HG02970 (cell line): ENCODE data around the gene SNRPA1.

Source experiments
- ATAC-seq: cut with Tn5 transposase; IDR thresholded peaks from one replicate; pipeline ENCODE4 v1.9.1; 2021; ENCODE audit warnings: mild to moderate bottlenecking, moderate library complexity, moderate number of reproducible peaks; ENCODE audit not compliant: unreplicated experiment, low FRiP score

The SNRPA1 gene

DNA sequence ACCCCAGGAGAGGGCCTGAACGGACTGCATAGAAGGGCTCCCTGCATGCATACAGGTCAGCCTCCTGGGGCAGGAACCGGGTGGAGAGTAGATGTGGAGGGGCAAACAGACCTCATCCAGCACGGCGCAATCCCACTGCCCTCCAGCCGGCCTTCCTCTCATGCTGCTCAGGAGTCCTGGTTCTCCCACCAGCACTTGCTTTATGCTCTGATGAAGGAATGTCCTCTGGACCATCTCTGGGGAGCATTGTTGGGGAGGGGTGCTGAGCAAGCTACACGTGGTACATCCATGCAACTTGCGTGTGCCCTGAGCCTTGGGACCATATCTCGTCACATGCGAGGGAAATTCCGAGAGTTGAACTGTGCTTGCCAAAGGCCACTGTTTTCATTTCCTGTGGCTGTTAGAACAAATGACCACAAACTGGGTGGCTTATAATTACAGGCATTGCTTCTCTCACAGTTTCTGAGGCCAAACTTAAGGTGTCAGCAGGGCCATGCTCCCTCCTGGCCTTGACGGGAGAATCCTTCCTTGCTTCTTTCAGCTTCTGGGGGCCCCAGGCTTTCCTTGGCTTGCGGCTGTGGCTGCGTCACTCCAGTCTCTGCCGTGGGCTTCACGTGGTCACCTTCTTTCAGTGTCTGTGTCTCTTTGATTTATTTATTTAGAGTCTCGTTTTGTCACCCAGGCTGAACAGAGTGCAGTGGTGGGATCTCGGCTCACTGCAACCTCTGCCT is 30.0 kb downstream of the SNRPA1 start:
- ATAC-seq: no peak

DNA sequence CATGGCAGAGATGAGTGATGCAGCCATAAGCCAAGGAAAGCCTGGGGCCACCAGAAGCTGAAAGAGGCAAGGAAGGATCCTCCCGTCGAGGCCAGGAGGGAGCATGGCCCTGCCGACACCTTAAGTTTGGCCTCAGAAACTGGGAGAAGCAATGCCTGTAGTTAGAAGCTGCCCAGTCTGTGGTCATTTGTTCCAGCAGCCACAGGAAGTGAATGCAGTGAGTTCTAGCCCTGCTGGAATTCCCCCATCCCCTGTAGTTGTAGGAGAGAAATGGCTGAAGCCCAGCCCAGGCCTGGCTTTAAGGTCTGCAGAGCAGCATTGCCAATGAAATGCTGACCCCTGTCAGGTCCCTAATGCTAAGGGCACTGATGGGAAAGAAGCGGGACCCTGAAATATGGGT is 31.0 kb downstream of the SNRPA1 start:
- no peak for ATAC-seq

DNA sequence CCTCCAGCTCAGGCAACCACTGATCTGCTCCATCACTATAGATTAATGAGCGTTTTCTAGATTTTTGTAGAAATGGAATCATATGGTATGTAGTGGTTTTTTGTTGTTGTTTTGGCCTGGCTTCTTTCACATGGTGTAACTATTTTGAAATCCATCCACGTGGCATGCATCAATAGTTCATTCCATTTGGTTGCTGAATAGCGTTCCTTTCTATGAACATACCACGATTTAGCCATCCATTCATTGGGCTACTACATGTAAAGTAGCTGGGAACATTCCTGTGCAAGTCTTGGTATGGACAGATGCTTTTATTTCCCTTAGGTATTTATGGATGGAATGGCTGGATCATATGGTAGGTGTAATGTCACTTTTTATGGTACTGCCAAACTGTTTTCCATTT is 32.5 kb downstream of the SNRPA1 start:
- no peak for ATAC-seq

DNA sequence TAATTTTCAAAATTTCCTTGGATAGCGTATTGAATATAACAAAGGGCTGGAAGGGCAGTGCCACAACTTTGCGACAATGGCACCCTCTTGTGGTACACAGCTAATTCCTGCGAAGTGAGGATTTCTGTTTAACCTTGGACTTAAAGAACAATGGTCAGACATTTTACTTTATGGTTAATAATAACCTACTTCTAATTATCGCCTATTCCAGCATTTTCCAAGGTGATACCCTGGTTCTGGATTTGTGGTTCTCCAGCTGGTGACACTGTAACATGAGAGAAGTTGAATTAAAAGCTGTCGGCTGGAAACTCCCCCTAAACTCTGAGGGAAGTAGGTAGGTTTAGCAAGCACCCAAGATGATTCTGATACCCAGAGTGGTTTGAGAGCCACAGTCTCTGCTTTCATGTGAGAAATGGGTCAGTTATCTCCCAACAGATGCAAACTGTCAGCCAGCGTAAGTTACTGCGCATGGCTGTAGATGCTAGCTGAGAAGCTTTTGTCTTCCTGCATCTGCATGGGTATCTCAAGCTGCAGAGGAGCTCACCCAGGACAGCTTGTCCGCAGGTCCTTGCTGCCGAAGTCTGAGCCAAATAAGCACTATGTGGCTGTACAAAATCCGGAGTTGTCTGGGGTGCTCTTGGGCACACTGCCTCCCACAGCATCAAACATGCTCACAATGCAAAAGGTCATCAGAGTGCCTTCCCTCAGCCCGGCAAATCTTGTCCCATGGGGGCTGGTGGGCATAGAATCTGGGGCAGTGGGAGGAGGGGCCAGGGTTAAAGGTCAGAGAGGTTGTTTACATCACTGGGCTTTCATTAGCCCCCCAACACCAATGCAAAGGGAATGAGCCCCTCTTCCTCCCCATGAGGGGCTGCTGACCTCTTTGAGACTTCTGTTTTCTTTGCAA is 36.6 kb downstream of the SNRPA1 start:
- no peak for ATAC-seq

DNA sequence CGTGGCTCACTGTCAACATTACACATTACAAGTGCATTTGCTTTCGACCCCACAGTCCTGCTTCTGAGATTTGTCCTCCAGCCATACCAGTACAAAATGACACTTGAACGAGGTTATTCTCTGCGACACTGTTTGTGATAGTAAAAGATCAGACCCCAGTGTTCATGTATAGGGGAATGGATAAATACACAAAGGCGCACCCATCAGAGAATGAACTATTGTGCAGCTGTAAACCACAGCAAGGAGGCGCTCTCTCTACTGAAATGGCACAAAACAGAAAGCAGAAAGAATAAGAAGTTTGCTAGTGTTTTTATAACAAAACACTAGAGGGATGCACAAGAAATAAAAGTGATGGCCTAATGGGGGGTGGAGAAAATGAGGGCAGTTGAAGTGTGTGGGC is 38.3 kb downstream of the SNRPA1 start:
- ATAC-seq: no peak

DNA sequence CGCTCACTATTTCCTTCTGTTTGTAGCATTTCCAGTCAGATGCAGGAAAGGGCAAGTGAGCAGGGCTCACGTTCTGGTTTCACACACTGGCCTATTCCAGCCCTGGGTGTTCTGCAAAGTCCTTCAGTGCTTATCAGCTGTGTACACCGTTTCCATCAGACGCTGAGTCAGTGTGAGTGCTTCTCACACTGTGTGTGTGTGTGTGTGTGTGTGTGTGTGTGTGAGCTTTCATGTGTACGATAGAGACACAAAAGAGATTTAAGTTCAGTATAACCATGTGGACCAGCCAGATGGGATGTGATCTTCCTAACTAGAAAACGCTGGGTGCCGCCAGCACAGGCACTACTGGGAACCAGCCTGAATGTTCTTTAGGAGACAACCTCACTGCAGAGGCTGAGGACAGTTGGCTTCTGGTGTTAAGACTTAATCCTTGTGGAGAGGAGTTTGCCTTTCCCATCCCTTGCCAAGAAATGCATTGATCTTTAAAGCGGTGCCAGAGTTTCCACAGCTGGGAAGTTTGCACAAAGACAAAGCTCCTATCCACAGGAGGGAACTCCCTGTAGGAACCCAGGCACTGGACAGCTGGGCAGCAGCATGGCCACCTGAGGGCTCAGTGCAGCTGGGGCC is 39.3 kb downstream of the SNRPA1 start:
- no peak for ATAC-seq

DNA sequence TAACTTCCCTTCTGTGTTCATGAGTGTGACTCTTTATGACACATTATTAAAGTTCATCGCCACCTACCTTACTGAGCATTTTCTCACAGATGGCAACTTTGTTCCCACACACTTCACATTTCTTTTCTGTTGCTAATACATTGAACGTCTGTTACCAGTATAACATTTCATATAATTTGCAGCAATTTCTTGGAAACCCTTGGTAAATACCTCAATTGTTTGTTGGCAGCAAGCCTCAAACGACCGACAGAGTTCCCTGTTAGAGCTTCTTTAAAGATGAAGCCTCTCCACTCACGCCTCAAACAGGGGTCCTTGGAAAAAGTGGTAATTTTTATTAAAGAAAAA is 40.0 kb downstream of the SNRPA1 start:
- ATAC-seq: no peak

DNA sequence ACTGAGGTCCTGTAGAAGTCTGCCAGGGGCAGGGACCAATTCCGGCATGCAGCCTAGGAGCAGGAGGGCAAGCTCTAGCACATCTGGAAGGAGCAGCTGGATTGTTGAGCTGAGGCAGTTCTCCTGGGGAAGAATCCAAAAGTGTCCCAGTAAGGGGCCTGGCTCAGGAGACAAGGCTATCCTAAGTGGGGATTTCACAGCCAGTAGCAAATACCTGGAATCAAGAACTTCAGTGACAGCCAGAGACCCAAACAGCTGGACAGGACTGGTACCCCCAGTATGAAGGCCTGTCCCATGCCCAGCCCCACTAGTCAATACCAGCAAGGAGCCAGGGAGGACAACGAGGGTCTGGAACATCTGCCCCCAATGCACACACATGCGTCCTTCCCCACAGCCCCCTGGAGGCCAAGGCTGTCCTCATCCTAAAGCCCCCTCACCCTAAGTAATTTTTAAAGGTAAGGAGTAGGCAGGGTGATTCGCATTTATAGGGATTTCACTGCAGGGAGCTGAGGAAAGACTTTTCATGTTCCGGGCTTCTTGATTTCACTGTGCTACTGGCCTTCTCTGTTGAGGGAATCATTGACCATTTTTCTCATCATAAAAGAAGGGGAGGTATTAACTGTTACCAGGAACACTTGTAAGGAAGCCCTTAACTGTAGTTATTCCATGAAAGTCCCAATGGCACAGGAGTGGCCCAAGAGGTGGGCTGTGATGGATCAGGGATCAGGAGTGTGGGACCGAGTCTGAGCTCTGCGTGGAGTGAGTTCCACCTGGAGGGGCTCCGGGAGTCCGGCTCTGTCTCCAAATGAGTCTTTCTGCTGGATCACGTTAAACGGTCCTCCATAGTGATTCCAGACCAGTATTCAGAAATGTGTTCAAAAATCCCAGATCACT is 40.6 kb downstream of the SNRPA1 start:
- ATAC-seq: no peak

DNA sequence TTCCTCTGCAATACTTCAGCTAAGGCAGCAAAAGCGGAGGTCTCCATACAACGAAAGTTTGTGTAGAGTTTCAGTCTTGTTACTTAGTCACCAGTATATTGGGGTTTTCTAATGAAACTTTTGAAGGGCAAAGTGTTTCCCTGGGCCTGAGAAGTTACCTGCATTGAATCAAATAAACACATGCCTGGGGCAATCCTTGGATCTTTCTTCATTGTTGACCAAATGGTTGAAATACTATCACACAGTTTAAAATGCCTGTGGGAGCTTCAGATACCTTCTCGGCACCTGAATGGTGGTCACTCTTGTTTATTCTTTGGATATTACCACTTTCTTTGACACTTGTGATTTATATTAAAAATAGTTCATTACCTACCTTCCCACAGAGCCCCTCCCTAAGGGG is 42.2 kb downstream of the SNRPA1 start:
- no peak for ATAC-seq

DNA sequence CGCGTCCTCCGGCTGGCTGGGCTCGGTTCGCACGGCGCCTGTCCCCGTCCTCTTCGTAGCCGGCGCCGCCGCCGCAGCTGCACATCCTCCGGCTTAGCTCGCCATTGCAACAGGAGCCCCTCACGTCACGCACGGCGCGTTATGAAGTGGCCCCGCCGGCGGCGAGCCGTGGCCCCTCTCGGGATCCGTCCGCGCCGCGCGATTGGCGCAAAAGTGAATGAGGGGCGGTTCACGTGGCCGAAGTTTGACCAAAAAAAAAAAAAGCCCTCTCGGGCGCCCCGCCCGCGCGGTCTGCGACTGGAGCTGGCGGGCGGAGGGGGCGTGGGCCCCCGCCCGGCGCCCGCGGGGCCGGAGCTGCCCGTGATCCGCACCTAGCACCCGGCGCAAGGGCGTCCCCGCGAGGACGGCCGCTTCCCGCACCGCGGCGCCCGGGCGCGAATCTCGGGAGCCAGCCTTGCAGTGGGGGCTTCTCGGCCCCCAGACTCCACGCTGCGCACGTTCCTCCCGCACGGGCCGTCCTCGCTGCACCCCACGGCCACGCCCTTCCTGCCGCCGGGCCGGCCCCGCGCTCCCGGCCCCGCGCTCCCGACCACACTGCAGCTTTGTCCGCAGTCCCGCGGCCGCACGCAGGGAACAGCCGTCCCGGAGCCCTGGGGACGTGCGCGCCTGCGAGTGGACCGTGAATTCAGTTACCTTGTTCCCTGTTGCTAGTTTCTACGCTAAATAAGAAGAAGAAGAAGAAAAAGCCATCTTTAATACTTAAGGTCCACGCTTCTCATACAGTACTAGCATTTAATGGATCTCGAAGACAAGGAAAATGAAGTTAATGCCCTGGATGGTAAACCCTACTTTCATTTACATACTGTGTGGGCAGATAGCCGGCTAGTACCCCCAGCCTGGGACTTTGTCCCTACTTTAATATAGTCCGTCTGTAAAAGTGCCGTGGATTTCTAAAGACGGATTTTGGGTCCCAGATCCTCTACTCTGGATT is 42.9 kb downstream of the SNRPA1 start, which contains the start of gene CHSY1:
TSS of gene CHSY1 (minus strand) at position 219 of the 991 bp plus-strand sequence. CDS start 592 bp downstream, outside the sequence.
- ATAC-seq: peak; percentile 73

DNA sequence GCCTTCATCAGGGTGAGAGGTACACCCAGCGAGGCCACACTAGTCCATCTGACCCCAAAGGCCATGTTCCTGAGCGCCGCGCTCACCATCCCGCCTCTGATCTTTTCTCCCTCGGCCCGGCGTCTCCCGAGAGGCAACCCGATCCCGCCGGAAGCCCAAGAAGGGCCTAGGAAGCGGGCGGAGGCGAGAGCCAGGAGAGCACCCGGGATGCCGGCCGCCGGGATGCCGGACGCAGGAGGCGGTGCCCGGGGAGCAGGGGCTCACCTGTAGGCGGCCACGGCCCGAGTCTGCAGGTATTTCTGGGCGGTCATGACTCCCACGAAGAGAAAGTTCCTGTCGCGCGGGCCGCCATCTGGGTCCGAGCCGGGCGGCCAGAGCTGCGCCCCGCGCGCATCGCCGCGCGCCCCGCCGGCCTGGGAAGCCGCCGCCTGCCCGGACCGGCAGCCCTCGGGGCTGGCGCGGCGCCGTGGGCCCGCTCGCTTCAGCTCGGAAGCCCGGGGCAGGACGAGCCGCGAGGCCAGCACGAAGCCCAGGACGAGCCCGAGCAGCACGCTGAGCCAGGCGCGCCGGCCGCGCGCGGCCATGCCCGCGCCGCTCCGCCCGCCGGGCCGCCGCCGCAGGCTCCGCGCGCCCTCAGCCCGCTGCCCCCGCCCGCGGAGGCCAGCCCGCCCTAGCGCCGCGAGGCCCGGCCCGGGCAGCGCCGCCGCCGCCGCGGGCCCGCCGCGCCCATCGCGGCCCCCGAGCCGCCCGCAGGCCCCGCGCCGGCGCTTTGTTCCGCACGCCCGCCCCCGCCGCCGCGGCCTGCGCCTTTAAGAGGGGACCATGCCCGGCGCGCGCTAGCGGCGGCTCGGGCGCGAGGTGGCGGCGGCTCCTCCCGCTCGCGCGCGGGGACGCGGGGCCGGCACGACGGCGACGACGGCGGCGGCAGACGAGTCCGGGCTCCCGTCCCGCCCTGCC is 43.9 kb downstream of the SNRPA1 start:
- ATAC-seq: peak; percentile 39

DNA sequence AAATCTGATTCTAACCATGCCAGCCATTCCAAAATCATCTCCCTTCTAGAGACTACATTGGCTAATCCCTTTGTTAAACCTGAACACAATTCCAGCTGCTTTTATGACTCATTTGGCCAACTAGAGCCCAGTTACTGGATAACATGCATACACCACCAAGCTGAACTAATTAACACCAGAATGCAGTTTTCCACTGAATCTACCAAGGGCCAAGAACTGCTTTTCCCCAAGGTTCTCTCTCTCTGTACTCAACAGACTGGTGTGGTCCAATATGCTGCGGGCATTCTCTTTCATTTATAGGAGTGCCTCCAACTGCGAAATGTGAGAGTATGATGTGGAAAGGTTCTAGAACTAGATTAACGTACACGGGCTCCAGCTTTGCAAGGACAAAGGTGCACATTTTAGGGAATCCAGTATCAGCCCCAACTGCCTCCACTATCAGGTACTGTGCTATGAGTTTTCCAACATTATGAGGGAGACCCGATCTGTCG is 44.7 kb downstream of the SNRPA1 start:
- ATAC-seq: no peak

DNA sequence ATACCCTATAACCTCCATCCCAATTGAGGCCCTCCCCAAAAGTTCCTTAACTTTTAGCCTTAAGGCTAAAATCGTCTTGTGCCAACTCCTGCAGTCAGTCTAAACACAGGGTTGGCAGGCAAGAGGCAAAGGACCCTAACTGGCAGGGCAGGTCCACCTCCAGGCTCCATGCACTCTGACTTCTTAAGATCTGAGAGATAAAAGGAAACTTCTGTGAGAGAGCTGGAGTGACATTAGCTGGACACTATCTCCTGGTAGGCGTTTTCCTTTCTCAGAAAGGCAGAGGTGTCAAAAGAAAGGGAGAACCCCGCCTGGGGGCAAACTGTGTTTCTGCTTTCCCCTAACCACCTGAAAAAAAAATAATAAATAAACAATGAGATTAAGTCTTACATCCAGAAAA is 46.8 kb downstream of the SNRPA1 start:
- no peak for ATAC-seq

DNA sequence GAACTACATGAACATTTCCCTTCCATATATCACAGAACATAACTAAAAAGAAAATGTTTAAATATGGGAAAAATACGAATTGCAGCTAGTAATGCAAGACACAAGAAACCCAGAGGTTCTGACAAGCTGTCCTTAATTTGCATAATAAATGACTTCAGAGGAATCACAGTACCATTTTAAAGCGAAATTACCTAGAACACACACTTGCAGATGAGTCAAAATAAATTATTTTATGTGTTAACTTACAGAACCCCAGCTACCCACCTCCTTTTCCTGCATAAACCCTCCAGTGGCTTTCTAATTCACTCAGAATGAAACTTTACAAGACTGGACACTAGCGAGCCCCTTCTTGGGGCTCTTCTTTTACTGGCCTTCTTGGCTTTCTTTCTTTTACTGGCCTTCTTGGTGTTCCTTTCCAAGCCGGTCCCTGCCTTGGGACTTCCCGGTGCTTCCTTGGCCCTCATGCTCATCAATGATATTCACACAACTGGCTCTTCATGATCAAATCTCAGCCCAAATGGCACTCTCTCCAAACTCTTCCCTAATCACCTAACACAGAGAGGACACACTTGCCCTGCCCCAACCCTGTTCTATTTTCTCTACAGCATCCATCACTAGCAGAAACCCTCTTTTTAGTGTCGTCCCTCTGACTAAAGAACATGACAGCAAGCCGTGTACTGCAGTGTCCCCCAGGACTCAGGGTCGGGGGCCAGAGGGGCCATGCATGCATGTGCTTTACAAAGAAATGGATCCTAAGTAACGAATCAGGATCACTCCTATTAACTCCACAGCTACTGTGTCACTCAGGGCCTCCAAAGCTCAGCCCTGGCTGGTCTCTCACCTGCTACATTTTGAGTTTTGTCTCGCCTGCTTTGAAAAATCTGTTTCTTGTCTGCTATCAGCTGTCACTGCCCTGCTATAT is 48.0 kb downstream of the SNRPA1 start:
- no peak for ATAC-seq

DNA sequence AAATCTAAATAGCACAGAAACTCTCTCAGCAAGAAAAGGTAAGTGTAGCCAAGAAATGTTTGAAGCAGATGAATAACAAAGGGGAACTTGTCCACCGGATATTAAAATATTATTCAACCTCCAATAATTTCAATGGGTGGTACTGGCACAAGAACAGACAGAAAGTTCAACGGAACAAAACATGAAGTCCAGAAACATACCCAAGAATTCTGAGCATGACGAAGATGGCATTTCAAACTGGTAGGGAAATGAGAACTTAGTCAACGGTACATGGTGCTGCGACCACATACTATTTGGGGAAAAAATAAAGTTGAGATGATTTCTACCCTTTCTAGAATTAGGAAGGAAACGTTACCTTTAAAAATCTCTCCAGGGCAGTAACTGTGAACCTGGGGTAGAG is 48.7 kb downstream of the SNRPA1 start:
- no peak for ATAC-seq

DNA sequence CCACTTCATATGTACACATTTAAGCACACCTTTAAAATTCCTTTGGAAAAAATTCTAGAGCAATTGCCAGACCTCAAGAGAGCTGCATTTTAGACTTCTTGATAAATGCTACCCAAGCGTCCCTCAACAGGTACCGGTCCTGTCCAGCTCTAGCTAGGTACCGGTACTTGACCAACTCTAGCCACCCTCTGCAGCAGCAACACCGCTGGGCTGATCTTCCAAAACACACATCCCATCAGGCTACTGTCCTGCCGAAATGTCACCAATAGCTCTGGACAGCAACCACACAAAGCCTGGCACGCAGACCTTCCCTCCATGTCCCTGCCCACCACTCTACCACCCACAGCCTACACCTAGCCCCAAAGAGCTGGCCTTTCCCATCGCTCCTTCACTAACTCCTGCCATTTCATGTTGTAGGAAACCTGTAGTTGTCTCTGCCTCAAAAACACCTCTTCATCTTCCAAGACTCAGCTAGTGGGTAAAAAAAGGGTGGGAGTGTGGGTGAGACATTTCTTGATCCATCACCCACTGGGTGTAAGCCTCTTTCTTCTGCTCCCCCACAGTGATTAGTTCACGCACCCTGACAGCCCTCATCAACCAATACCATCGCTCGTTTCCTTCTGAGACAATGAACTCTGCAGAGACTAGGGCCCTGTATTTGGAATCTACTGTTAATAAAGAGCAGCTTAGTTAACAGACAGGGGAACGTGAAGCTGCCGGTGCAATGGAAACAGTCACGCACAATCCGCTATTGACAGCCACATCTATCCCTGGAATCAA is 50.0 kb downstream of the SNRPA1 start:
- ATAC-seq: no peak
